ENCODE results near the gene OPCML.

DNA sequence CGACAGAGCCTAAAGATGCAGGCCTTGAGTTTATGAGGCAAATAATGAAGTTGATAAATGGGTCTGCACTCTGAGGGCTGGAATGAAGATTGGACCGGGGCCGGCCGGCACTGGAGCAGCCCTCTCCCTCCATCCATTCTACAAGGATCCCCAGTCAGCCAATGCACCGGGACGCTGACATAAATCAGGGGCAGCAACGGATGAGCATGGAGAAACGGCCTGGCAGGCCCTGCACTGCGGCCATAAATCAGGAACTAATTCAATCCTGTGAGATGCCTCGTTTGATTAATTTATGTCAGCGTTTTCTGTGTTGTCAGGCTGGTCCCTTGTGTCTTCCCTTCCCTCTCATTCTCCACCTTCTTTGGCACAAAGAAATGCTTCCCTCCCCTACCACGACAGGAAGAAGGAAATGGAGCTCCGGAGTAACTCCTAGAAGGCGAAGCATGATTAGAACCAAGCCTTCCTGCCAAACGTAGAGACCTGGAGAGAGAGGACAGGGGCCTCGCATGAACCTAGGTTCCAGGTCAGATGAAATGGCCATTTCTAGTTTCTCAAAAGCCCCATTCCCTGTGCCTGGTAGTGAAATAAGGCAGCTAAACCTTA, 358.4 kb downstream of the OPCML start:
- TF ChIP-seq, protein P1, sequence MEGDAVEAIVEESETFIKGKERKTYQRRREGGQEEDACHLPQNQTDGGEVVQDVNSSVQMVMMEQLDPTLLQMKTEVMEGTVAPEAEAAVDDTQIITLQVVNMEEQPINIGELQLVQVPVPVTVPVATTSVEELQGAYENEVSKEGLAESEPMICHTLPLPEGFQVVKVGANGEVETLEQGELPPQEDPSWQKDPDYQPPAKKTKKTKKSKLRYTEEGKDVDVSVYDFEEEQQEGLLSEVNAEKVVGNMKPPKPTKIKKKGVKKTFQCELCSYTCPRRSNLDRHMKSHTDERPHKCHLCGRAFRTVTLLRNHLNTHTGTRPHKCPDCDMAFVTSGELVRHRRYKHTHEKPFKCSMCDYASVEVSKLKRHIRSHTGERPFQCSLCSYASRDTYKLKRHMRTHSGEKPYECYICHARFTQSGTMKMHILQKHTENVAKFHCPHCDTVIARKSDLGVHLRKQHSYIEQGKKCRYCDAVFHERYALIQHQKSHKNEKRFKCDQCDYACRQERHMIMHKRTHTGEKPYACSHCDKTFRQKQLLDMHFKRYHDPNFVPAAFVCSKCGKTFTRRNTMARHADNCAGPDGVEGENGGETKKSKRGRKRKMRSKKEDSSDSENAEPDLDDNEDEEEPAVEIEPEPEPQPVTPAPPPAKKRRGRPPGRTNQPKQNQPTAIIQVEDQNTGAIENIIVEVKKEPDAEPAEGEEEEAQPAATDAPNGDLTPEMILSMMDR (IDR thresholded peaks at IDR 0.05; ENCODE audit: low read length), result no peak
- TF ChIP-seq EZH2 (optimal IDR thresholded peaks at IDR 0.05; ENCODE audit: low read depth, low read length), result no peak
- no peak for TF ChIP-seq EZH2phosphoT487 (IDR thresholded peaks at IDR 0.05; ENCODE audit: low read length)
